ENCODE data around the gene GREB1.

GREB1 gene

DNA sequence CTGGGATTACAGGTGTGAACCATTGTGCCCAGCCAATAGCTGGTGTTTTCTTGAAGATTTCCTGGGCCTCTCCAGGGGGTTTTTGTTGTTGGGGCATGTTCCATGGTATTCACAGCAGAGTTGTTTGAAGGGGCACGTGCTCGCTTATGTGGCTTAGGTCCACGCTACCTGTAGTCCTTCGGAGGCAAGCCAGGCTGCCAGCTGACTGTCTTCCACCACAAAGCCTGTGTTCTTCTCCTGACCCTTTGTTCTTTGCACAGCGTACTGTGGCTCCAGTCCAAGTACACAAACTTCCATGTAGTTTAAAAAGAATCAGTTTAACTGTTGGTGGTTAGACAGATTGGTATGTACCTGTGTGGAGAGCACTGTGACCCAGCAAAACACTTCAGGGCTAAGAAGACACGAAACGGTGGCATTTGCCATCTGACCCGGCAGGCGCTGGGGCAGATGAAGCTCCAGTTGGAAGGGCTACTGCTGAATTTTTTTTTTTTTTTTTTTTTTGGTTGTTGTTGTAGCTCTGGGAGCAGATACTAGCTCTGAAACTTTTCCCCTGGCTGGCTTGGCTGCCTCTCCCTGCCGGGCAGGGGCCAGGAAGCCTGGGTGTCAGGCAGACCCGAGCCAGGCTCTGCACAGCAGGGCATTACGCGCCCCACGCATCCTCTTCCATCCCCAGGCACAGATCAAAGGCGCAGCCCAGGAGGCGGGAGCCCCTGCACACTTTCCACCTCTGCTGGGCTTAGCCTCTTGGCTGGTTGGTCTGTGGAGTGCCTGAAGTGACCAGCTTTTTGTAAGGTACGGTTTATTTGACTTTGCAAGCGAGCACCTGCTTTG is 5.7 kb downstream of the GREB1 start:
- no peaks in the 10 kb centered on the region for H3K9me3 ChIP-seq (ENCODE audit: control insufficient read depth, low read length)
- H3K4me3 ChIP-seq (ENCODE audit: low read depth, low read length) = no peak overlapping the region
- H3K79me2 ChIP-seq = no peaks in the 10 kb centered on the region
- H3K36me3 ChIP-seq (ENCODE audit: control insufficient read depth, insufficient read depth, low read length) = no peaks in the 10 kb centered on the region
- no peak overlapping the region for H2AFZ ChIP-seq
- no peak overlapping the region for H3K27ac ChIP-seq
- H3K9ac ChIP-seq = no peak overlapping the region
- TF ChIP-seq CTCF (IDR thresholded peaks at IDR 0.05) = no peak
- H3K27me3 ChIP-seq (ENCODE audit: control insufficient read depth, insufficient read depth, low read length) = no peaks in the 10 kb centered on the region
- no peaks in the 10 kb centered on the region for H3K4me1 ChIP-seq
- H3K4me2 ChIP-seq (ENCODE audit: low read length) = no peak overlapping the region

DNA sequence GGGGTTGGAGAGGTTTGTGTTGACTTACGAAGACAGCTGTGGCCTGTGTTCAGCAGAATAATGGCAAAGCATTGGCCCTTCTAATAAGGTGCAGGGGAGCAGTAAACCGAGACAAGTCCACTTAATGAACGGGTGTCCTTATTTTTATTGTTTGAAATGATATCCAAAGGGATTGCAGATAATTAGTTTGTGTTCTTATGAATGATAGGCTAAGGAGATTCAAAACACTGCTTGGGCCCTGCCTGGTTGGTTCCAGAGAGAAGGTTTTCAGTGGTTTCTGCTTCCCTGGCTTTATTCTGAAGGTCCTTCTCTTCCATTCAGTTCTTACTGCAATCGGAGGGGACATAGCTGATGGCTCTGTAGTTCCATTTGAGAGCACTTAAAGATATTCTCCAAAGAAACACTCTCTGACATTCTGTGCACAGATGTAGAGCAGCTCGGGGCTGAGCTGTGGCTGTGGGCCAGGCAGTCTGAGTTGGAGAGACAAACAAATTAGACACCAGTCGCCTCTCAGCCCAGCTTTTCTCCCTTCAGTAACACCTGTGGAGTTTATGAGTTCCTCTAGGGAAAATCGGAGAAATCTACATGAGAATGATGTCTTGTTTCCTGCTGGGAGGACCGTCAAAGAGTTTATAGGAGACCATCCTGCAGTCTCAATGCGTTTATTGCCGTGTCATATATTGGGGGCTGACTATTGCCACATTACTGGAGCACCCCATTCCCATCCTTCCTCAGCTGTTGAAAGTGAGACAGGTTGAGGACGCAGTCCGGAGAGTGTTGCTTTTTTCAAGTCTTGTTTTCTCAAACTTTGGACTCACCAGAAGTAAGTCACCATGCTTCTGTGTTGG is 6.5 kb downstream of the GREB1 start:
- Histone ChIP-seq H3K27me3 (ENCODE audit: control insufficient read depth, insufficient read depth, low read length) (no peaks in the 10 kb centered on the region), H3K4me3 (ENCODE audit: low read depth, low read length) (no peak overlapping the region), H3K4me2 (ENCODE audit: low read length) (no peak overlapping the region), H3K9me3 (ENCODE audit: control insufficient read depth, low read length) (no peaks in the 10 kb centered on the region), H3K27ac (no peak overlapping the region), H3K79me2 (no peaks in the 10 kb centered on the region), H3K4me1 (no peaks in the 10 kb centered on the region), H3K36me3 (ENCODE audit: control insufficient read depth, insufficient read depth, low read length) (no peaks in the 10 kb centered on the region), H2AFZ (no peak overlapping the region), H3K9ac (no peak overlapping the region)
- no peak for TF ChIP-seq CTCF (IDR thresholded peaks at IDR 0.05)

DNA sequence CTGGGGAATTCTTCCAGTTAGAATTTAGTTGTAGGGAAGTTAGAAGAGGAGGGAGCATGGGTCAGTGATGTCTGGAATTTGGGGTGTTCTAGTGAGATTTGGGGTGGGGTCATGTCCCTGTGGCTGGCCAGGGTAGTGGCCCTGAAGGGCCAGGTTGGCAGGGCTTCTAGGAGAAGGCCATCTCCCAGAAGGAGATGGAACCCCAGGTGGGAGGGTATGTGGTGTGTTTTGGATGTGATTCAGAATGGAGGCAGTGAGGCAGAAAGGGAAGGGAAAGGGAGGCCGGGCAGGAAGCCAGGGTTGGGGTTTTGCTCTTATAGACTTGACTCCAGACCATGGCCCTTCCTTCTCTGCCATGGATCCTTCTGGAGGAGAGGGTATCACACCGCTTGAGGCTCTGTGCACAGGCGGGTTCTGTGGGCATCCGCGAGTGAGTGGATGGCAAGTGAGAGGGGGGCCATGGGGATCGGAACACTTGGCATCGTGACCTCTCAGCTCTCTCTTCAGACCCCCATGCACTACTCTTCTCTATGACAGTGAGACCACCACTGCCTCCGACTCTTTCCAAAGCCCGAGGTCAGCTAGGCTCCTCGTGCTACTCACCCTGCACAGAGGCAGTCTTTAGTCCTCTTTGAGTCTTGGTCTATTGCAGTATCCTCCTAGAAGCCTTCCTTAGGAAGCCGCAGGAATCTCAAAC is 7.3 kb downstream of the GREB1 start:
- TF ChIP-seq CTCF (IDR thresholded peaks at IDR 0.05) = no peak
- H3K27ac ChIP-seq = no peak overlapping the region

DNA sequence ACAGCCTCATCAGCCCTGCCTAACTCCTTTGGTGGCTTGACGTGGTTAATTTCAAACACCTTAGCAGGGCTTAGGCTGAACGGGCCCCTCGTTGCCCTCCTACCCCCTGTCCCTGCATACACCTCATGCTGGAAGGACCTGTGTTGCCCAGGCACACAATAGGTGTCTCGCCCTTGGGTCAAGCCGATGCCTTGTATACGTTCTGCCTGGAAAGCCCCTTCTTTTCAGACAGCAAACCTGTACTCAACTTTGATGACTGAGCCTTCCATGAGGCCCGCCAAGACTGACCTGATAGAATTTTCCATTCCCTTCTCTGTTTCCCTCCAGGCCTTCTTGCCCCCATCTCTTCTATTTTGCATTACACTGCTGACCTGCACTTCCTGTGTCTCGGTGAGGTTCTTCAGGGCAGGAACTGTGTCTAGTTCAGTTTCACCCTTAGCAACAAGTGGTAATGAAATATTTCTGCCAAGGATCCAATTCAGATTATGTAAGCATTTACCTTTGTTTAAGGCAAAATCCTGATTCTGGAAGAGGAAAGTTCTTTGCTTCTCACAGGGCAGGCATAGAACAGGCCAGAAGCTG is 7.9 kb downstream of the GREB1 start:
- Histone ChIP-seq H2AFZ (no peak overlapping the region), H3K4me2 (ENCODE audit: low read length) (no peak overlapping the region), H3K4me3 (ENCODE audit: low read depth, low read length) (no peak overlapping the region), H3K36me3 (ENCODE audit: control insufficient read depth, insufficient read depth, low read length) (no peaks in the 10 kb centered on the region), H3K9me3 (ENCODE audit: control insufficient read depth, low read length) (no peaks in the 10 kb centered on the region), H3K27me3 (ENCODE audit: control insufficient read depth, insufficient read depth, low read length) (no peaks in the 10 kb centered on the region), H3K4me1 (no peaks in the 10 kb centered on the region), H3K9ac (no peak overlapping the region), H3K27ac (no peak overlapping the region), H3K79me2 (no peaks in the 10 kb centered on the region)
- TF ChIP-seq CTCF (IDR thresholded peaks at IDR 0.05) = no peak

More for the DNA sequence above, 7.3 kb downstream of the GREB1 start:
- no peaks in the 10 kb centered on the region for H3K4me1 ChIP-seq
- no peaks in the 10 kb centered on the region for H3K9me3 ChIP-seq (ENCODE audit: control insufficient read depth, low read length)
- H3K79me2 ChIP-seq = no peaks in the 10 kb centered on the region
- no peak overlapping the region for H3K4me2 ChIP-seq (ENCODE audit: low read length)
- no peaks in the 10 kb centered on the region for H3K27me3 ChIP-seq (ENCODE audit: control insufficient read depth, insufficient read depth, low read length)
- H3K9ac ChIP-seq = no peak overlapping the region
- no peak overlapping the region for H3K4me3 ChIP-seq (ENCODE audit: low read depth, low read length)
- H2AFZ ChIP-seq = no peak overlapping the region
- no peaks in the 10 kb centered on the region for H3K36me3 ChIP-seq (ENCODE audit: control insufficient read depth, insufficient read depth, low read length)
